ENCODE results near the gene RIMBP2.

GRCh38 chr12:130476451-130477135, 239.5 kb downstream of the RIMBP2 start:
- TF ChIP-seq CTCF (conservative IDR thresholded peaks at IDR 0.05; ENCODE audit: low read depth in 2 of 2) (no peak), EZH2 (IDR thresholded peaks at IDR 0.05; ENCODE audit: low read depth, unreplicated experiment) (no peak), POLR2AphosphoS5 (IDR thresholded peaks at IDR 0.05; ENCODE audit: low read depth) (no peak), EZH2phosphoT487 (IDR thresholded peaks at IDR 0.05; ENCODE audit: unreplicated experiment) (no peak), CREB1 (CRISPR knock-in tag; IDR thresholded peaks at IDR 0.05; ENCODE audit: low read depth) (no peak)
- TF ChIP-seq, protein P1, sequence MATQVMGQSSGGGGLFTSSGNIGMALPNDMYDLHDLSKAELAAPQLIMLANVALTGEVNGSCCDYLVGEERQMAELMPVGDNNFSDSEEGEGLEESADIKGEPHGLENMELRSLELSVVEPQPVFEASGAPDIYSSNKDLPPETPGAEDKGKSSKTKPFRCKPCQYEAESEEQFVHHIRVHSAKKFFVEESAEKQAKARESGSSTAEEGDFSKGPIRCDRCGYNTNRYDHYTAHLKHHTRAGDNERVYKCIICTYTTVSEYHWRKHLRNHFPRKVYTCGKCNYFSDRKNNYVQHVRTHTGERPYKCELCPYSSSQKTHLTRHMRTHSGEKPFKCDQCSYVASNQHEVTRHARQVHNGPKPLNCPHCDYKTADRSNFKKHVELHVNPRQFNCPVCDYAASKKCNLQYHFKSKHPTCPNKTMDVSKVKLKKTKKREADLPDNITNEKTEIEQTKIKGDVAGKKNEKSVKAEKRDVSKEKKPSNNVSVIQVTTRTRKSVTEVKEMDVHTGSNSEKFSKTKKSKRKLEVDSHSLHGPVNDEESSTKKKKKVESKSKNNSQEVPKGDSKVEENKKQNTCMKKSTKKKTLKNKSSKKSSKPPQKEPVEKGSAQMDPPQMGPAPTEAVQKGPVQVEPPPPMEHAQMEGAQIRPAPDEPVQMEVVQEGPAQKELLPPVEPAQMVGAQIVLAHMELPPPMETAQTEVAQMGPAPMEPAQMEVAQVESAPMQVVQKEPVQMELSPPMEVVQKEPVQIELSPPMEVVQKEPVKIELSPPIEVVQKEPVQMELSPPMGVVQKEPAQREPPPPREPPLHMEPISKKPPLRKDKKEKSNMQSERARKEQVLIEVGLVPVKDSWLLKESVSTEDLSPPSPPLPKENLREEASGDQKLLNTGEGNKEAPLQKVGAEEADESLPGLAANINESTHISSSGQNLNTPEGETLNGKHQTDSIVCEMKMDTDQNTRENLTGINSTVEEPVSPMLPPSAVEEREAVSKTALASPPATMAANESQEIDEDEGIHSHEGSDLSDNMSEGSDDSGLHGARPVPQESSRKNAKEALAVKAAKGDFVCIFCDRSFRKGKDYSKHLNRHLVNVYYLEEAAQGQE (IDR thresholded peaks at IDR 0.05; ENCODE audit: unreplicated experiment), result no peak
